DMS153 treated with DMSO at 0.1 percent for 48 hours (cell line): ENCODE results near the gene TBC1D5.
"Not testable (repeated sequence)": the region's sequence is repeated elsewhere in the genome, so short reads cannot be mapped to it uniquely, and the experiment has no call there.

Experiments used
- DNase-seq: peaks from one replicate; lab custom pipeline; 2025; ENCODE audit not compliant: unreplicated experiment; lab: John Stamatoyannopoulos, UW

The TBC1D5 gene

DNA sequence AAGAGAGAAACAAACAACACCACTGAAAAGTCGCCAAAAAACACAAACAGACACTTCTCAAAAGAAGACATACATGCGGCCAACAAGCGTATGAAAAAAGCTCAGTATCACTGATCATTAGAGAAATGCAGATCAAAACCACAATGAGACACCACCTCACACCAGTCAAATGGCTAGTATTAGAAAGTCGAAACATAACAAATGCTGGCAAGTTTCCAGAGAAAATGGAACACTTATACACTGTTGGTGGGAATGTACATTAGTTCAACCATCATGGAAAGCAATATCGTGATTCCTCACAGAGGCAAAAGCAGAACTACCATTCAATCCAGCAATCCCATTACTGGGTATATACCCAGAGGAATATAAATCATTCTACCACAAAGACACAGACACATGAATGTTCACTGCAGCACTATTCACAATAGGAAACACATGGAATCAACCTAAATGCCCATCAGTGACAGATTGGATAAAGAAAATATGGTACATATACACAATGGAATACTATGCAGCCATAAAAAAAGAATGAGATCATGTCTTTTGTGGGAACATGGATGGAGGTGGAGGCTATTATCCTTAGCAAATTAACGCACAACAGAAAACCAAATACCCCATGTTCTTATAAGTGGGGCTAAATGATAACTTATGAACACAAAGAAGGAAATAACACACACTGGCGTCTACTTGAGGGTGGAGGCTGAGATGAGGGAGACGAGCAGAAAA lies 93.6 kb downstream of the TBC1D5 start:
- not testable (repeated sequence) for DNase-seq

DNA sequence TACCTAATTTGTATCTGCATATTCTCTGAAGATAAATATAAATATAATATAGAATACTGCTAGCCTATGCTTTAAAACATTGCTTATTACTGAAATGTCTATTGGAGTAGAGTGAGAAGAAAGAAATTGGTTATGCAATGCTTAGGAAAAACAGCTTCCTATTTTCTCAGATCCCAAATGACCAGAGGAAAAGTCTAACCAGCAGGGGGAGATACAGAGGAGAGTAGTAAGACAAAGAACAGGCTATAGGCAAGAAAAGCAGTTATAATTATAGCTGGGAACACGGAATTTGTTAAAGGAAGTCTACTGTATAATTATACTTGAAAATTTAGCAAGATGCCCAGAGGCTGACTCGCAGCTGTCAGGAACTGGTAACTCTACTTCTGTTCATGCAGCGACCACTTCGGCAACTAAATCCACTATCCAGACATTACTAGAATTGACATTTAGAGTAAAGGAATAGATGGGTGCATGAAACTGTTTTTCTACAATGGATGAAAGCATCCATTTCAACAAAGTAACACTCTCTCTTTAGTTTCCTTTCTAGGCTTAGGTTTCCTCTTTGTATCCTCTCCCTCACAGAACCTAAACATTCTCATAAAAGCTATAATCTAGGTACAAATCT lies 97.2 kb downstream of the TBC1D5 start:
- DNase-seq = peak; percentile 2

DNA sequence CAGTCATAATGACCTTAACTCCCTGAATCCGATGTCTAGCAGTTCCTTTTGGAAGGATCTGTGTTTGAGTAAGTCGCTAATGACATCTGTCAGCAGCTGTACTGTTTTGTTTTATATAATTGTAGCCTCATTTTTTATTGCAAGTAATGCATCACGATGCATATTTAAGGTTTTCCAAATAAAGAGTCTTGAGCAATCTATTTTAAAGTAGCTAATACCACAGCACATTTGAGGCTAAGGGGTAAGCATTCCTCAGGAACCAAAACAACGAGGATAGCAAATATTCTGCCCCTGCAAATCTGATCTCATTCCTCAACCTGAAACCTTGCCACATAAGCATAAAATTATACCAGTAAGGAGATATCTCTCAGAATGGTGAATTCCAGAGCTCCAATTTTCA lies 98.7 kb downstream of the TBC1D5 start:
- DNase-seq = no peak

DNA sequence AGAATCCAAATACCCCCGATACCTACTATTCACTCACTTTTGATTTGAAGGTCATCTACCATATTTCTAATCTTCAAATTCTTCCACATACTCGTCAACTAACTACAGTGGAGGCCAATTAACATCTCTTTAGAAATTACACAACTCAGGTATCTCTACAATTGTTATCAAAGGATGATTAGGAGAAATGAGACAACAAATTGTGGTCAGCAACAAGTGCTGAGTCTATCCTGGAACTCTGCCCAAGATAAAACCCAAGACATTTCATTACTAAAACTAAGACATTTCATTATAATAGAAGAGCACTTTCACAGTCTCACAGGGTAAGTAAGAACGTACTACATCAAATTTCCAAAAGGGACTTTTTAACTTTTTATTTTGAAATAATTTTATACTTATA lies 100.0 kb downstream of the TBC1D5 start:
- DNase-seq = no peak

DNA sequence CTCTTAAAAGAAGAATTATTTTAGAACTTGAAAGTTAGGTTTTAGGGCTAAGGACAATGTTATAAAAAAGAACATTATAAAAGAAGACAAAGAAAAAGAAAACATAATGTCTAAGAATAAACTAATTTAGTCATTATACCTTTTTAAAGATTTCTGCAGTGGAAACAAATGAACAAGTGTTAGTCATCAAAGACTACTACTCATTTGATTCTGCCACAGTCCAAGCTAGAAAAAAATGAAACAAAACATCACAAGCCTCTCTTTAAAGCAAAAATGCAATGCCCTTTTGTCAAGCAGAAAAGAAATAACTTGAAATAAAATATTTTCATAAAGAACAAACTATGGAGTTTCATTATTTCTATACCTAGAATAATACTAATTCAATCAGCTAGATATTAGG lies 102.0 kb downstream of the TBC1D5 start:
- DNase-seq = no peak

DNA sequence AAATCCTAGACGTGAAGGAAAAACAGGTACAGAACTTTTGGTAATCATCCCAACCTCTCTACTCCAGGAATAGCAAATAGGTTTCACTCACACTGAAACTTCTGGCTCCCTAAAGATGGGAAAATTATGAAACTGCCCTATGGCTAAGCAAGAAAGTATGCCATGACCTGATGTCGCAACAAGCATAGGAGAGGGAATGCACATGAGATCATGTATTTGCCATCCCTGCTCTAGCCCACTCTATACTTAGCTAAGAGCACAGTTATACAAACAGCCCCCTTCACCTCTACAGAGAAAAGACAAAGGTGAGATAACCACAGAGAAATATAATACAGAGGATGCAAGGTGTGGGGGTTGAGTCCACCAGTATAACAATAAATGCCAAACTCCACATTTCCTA lies 102.7 kb downstream of the TBC1D5 start:
- no peak for DNase-seq

DNA sequence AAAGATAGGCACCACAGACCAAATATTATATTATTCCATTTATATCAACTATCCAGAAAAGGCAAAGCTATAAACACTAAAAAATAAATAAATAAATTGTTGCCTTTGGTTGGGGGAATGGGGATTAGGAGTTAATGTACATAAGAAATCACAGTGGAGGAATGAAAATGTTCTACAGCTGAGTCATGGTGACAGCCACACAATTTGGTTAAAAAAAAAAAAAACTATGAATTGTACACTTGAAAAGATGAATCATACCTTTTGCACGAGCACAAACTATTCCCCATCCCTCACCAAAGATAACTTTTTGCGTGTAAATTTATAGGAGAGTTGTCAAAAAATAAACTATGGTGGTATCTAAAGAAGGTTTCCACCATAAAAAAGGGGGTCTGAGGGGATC lies 103.2 kb downstream of the TBC1D5 start:
- no peak for DNase-seq

DNA sequence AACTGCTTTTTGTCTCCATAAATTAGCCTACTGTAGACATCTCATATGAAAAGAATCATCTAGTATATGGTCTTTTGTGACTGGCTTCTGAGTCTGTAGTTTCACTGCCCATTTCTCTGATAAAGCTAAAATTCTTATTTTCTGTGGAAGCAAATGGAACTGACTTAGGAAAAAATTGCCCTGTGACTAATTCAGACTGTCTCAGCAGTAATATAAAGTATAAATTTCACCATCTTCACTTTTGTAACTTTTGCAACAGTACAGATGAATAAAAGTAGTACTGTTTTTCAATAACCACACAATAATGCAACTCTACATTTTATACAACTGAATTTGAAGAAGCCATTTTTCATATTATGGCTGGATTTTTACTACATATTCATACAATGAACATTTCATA lies 104.1 kb downstream of the TBC1D5 start:
- DNase-seq = no peak

DNA sequence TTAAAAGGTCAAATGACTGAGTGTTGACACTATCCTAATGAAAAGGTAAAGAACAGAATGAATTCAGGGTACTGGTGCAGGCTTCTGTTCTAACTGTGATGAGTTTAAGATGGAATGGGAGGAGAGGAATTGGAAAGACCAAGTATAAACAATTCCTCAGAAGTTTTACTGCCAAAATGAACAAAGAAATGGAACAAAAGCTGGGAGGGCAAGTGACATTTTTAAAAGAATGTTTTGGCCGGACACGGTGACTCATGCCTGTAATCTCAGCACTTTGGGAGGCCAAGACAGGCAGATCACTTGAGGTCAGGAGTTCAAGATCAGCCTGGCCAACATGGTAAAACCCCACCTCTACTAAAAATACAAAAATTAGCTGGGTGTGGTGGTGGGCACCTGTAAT lies 106.8 kb downstream of the TBC1D5 start:
- DNase-seq = not testable (repeated sequence)

DNA sequence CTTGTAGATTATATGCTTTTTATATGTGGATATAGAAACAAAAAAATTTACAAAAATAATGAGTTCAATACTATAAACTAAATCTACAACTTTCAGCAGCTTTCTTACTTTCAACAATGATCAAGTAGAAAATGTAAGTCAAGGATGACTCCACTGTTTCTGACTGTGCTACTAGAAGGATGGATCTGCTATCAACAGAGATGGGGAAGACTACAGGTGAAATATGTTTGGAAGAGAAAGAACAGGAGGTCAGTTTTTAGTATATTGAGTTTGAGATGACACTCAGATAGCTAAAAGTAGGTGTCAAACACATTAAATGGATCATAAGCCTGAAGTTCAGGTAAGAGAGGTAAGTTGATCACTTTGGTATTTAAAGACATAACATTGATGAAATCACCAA lies 107.5 kb downstream of the TBC1D5 start:
- no peak for DNase-seq

DNA sequence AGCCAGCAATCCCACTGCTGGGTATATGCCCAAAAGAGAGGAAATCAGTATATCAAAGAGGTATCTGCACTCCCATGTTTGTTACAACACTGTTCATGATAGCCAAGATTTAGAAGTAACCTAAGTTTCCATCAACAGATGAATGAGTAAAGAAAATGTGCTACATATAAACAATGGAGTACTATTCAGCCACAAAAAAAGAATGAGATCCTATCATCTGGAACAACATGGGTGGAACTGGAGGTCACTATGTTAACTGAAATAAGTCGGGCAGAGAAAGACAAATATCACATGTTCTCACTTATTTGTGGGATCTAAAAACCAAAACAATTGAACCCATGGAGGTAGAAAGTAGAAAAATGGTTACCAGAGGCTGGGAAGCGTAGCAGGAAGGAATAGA lies 108.2 kb downstream of the TBC1D5 start:
- no peak for DNase-seq

DNA sequence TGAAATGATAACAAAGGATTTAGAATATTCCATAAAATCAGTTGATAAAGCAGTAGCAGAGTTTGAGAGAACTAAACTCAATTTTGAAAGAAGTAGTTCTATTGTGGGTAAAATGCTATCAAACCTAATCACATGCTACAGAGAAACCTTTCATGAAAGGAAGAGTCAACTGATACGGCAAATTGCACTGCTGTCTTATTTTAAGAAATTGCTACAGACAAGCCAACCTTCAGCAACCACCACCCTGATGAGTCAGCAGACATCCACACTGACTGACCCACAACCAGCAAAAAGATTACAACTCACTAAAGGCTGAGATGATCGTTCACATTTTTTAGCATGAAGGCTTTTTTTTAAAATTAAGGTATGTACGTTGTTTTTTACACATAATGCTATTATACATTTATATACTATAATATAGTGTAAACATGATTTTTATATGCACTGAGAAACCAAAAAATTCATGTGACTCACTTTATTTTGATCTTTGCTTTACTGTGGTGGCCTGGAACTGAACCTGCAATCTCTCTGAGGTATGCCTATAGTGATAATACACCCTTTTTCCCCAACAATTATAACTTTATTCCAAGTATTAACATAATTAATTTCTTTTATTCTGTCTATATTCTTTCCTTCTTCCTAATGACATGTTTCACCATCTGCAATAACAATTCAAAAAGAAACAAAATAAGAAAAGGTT lies 109.9 kb downstream of the TBC1D5 start:
- no peak for DNase-seq

DNA sequence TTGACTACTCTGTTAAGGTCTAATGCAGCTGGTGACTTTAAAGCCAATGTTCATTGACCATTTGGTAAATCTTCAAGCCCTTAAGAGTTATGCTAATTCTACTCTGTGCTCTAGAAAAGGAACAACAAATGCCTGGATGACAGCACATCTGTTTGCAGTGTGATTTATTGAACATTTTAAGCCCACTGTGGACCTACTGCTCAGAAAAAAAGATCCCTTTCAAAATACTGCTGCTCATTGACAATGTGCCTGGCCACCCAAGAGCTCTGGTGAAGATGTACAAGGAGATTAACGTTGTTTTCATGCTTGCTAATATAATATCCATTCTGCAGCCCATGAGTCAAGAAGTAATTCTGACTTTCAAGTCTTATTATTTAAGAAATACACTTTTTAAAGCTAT lies 110.8 kb downstream of the TBC1D5 start:
- DNase-seq = no peak

DNA sequence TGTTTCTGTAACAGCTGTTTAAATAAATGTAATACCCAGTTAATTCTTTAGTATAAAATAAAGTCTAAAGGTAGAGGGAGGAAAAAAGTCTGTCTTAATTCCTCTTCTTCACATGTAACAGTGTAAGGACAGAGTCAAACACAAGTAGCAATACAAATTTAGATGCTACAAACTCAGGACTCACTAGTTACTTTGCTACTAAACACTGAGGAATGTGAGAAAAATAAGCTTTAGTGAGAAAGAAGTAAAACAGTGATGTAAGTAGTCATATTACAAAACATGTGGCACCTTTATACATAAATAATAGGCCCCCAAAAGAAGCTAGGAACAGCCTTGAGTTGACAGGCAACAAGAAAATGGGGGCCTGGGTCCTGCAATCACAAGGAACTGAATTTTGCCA lies 113.0 kb downstream of the TBC1D5 start:
- no peak for DNase-seq

DNA sequence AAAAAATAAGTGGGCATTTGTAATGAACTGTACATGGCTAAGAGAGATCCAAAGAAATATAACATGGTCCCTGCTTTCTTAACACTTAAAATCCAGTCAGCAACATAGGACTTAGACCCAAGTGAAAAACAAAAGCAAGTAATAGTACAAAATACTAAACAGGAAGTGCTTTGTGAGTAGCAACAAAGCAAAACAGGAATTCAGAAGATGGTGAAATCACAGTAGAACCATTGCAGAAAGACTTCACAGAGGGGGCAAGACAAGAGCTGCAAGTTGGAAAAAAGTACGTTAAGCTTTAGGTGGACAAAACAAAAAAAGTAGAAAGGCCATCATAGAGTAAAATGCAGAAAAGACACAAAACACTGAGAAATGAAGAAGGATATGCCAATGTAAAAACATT lies 116.0 kb downstream of the TBC1D5 start:
- no peak for DNase-seq

DNA sequence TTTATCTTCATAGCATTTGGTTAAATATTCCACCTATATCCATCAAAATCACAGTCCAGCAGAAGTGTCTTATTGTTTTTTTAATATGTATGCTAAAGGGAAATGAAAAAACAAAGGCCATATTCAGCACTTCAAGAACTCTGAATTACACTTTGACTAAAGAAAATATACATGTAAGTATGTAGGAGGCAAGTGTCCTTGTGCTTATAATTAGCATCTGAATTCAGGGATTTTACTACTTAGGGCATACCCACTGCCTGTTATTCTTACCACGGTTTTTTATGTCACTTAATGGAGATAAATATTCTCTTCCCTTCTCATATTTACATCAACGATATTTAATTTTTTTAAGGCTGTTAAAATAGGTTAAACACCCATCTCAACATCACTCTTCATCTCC lies 117.3 kb downstream of the TBC1D5 start:
- no peak for DNase-seq

DNA sequence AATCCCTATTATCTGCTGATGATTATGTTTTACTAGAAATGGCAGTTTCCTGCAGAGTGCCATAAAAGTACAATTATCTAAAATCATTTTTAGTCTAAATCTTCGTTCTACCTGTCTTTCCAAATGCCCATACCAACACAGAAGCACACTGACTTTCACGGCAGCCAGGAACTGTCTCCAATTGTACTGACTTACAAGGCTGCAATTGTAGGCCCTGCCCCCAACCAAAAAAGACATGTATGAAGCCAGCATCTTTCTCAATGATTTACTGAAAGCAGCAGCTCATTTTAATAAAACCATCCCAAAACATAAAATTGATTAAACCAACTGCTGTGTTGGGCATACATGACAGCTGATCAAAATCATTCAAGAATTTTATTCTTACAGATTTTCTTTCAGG lies 119.0 kb downstream of the TBC1D5 start:
- no peak for DNase-seq

DNA sequence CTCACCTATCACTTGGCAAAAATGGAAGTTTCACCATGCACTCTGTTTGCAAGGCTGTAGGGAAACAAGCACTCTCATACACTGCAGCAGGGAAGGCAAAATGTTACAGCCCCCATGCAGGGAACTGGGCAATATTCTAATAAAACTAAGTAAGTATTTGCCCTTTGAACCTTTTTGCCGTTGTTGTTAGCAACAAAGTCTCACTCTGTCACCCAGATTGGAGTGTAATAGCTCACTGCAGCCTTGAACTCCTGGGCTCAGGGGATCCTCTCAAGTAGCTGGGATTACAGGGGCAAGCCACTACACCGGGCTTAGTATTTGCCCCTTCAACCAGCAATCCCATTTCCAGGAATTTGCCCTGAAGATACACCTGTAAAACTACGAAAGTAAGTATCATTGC lies 122.5 kb downstream of the TBC1D5 start:
- no peak for DNase-seq

DNA sequence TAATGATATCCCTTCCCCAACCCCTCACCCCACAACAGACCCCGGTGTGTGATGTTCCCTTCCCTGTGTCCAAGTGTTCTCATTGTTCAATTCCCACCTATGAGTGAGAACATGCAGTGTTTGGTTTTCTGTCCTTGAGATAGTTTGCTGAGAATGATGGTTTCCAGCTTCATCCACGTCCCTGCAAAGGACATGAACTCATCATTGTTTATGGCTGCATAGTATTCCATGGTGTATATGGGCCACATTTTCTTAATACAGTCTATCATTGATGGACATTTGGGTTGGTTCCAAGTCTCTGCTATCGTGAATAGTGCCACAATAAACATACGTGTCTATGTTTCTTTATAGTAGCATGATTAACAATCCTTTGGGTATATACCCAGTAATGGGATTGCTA lies 129.4 kb downstream of the TBC1D5 start:
- DNase-seq = not testable (repeated sequence)

DNA sequence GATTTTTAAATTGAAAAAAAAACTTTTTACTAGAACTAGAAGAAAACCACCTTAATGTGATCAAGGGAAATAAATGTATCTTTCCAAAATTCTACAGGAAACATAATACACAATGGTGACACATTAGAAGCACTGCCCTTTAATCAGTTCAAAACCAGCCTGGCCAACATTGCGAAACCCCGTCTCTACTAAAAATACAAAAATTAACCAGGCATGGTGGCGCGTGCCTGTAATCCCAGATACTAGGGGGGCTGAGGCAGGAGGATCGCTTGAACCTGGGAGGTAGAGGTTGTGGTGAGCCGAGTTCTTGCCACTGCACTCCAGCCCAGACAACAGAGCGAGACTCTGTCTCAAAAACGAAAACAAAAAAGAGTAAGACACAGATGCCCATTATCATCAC lies 134.5 kb downstream of the TBC1D5 start:
- DNase-seq = no peak

DNA sequence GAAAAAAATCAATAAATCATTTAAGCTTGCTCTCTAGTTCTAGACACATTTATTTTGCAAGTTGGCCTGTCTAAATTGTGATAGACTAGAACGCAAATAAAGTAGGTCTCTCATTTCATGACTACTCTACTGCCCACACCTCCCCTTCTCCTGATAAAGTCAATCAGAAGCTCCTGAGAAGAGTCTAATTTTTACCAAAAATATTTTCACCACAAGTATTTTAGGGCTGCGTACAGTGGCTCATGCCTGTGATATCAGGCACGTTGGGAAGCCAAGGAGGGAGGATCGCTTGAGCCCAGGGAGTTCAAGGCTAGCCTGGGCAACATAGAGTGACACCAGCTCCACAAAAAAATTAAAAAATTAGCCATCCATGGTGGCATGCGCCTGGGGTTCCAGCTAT lies 136.5 kb downstream of the TBC1D5 start:
- DNase-seq = no peak

DNA sequence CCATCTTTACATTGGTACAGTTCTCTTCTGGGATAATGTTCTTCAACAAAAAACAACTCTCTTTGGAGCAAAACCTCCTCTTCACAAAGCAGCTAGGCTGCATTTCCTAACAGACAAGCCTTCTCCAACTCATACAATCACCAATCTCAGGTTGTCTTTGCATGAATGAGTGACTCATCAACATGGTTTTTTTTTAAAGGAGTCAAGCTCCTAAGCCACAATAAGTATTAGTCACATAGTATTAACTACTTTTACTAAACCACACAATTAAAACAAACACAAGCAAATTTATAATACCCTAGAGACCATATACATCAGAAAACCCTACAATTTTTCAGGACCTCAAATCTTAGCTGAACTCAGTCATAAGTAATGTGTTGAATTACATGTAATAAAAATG lies 137.4 kb downstream of the TBC1D5 start:
- DNase-seq = no peak
